ENCODE results near the gene KRT8. TPM values are rescaled to one million over a fixed set of nuclear protein-coding genes. Genes with fewer than 3 reads are reported as not detected.
"Not testable (repeated sequence)": the region's sequence is repeated elsewhere in the genome, so short reads cannot be mapped to it uniquely, and the experiment has no call there.

KRT8 gene
- total RNA-seq, 2 experiments from 2014 or later: 0.56 to 1.1 TPM

DNA sequence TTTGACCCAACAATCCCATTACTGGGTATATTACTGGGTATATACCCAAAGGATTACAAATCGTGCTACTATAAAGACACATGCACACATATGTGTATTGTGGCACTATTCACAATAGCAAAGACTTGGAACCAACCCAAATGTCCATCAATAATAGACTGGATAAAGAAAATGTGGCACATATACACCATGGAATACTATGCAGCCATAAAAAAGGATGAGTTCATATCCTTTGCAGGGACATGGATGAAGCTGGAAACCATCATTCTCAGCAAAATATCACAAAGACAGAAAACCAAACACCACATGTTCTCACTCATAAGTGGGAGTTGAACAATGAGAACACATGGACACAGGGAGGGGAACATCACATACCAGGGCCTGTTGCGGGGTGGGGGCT, 48.8 kb downstream of the KRT8 start:
- ATAC-seq; H3K27me3 Mint-ChIP-seq; H3K27ac Mint-ChIP-seq; H3K4me3 Mint-ChIP-seq; H3K9me3 Mint-ChIP-seq (ENCODE audit: low read depth); DNase-seq; H3K4me1 Mint-ChIP-seq; intact Hi-C loops (cut with DNase I, micrococcal nuclease); POLR2A ChIA-PET; H3K36me3 Mint-ChIP-seq (ENCODE audit: low read depth): not testable (repeated sequence)
- CTCF ChIA-PET: interaction anchor here (0.8 kb wide), 1 partner anchor 10 kb away, joined by 3 read pairs; no protein-coding TSS in a partner anchor

DNA sequence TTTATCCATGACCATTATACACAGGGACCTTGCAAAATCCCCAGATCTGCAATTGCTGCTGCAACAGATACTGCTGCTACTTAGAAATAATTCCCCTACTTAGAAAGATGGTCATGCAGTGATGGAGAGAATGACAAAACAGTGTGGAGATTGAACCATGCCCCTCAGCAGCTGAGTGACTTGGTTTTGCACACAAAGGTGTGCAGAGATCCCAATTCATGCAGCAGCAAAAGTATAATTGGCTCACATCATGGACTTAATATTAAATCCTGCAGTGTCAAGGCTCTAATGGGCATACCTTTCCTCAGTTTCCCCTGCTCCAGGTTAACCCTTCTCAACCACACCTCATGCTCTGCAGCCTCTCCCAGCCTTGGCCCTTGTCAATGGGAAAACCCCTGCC, 53.1 kb downstream of the KRT8 start:
- Mint-ChIP-seq H3K36me3 (ENCODE audit: low read depth) (no peaks in the 10 kb centered on the region), H3K4me1 (no peaks in the 10 kb centered on the region), H3K27me3 (peaks cover 3% of the 10 kb centered on the region), H3K9me3 (ENCODE audit: low read depth) (peaks cover 2% of the 10 kb centered on the region), H3K27ac (no peak overlapping the region), H3K4me3 (no peak overlapping the region)
- ChIA-PET POLR2A (no interaction called here), CTCF (interaction anchor here (0.8 to 1.1 kb wide), 2 partner anchors 10 to 19 kb away, joined by 3 to 4 read pairs; no protein-coding TSS in a partner anchor)
- no peak for DNase-seq
- intact Hi-C loops (cut with DNase I, micrococcal nuclease): no loop called here
- ATAC-seq: no peak

DNA sequence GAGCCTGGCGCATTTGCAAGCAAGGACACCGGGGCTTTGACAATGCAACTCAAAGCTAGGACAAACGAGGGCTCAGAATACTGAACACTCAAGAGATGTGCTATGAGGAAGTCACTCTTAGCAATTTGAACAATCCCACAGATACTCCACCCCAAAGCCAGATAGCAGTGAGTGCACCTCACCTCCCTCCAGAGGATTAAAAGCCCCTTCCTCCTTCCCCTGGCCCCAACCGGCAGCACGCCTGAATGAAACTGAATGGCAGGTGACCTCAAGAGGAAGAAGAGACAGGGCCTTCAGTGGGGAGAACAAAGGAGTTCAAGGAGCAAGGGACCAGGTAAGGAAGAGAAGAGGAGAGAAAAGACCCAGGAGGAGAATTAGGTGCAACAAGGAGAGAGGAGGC, 54.2 kb downstream of the KRT8 start:
- no peak overlapping the region for H3K4me3 Mint-ChIP-seq
- POLR2A ChIA-PET: no interaction called here
- no peak for DNase-seq
- intact Hi-C loops (cut with DNase I, micrococcal nuclease): no loop called here
- ATAC-seq: no peak
- H3K9me3 Mint-ChIP-seq (ENCODE audit: low read depth): peaks cover under 1% of the 10 kb centered on the region
- CTCF ChIA-PET: interaction anchor here (0.5 kb wide), 1 partner anchor 46 kb away, joined by 5 read pairs; no protein-coding TSS in a partner anchor
- H3K27me3 Mint-ChIP-seq: peaks cover 3% of the 10 kb centered on the region
- H3K4me1 Mint-ChIP-seq: no peaks in the 10 kb centered on the region
- H3K36me3 Mint-ChIP-seq (ENCODE audit: low read depth): no peaks in the 10 kb centered on the region
- H3K27ac Mint-ChIP-seq: no peak overlapping the region

DNA sequence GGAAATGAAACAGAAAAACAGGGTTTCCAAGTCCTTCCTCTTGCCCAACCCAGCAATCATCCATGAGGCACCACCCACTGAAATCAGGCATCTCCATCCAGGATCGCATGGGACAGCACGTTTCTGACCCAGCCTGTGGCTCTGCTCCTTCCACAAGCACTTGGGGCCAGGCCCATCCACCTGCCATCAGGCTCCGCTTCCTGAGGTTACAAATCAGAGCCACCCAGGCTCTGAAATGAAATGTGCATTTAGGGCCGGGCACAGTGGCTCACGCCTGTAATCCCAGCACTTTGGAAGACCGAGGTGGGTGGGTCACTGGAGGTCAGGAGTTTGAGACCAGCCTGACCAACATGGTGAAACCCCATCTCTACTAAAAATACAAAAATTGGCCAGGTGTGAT, 55.4 kb downstream of the KRT8 start:
- H3K4me1 Mint-ChIP-seq: no peaks in the 10 kb centered on the region
- no peak overlapping the region for H3K4me3 Mint-ChIP-seq
- H3K27me3 Mint-ChIP-seq: peaks cover 3% of the 10 kb centered on the region
- ChIA-PET CTCF (no interaction called here), POLR2A (no interaction called here)
- H3K36me3 Mint-ChIP-seq (ENCODE audit: low read depth): no peaks in the 10 kb centered on the region
- H3K27ac Mint-ChIP-seq: no peak overlapping the region
- DNase-seq (no peak), ATAC-seq (no peak)
- no peaks in the 10 kb centered on the region for H3K9me3 Mint-ChIP-seq (ENCODE audit: low read depth)
- intact Hi-C loops (cut with DNase I, micrococcal nuclease): no loop called here

DNA sequence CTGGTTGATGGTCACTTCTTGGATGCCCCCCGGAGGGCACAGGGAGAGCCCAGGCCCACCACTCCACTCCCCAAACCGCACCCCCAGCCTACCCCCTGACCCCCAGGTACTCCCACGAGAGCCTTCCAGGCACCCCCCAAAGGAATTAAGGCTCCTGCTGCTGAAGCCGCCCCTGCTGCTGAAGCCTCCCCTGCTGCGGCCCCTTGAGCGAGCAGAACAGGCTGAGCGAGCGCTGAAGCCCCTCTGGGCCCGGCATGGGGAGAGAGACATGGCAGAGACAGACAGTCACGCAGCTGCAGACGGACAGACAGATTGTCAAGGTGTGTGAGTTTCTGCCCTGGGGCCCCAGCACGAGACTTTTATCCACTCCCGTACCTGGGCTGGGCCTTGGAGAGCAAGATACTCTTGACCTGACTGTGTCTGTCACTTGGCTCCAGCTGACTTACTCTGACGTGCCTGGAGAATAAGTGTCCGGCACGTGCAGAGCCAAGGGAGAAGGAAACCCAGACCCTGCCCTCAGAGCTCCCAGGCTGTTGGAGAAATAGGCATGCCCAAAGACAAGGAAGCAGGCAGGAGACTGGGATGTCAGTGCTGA, 56.1 kb downstream of the KRT8 start, which contains the start of gene KRT78:
Gene KRT78, minus strand, starts transcription at position 334 of the 595 bp plus-strand sequence. Its CDS starts 64 bp downstream, at position 270.
- intact Hi-C loops (cut with DNase I, micrococcal nuclease): no loop called here
- H3K27me3 Mint-ChIP-seq: peaks cover 3% of the 10 kb centered on the region
- H3K36me3 Mint-ChIP-seq (ENCODE audit: low read depth): no peaks in the 10 kb centered on the region
- no peak within 1 kb of the TSS for H3K4me3 Mint-ChIP-seq
- DNase-seq (no peak), ATAC-seq (no peak)
- no peaks in the 10 kb centered on the region for H3K9me3 Mint-ChIP-seq (ENCODE audit: low read depth)
- H3K27ac Mint-ChIP-seq: no peak within 1 kb of the TSS
- ChIA-PET CTCF (no interaction called here), POLR2A (no interaction called here)
- H3K4me1 Mint-ChIP-seq: no peaks in the 10 kb centered on the region

DNA sequence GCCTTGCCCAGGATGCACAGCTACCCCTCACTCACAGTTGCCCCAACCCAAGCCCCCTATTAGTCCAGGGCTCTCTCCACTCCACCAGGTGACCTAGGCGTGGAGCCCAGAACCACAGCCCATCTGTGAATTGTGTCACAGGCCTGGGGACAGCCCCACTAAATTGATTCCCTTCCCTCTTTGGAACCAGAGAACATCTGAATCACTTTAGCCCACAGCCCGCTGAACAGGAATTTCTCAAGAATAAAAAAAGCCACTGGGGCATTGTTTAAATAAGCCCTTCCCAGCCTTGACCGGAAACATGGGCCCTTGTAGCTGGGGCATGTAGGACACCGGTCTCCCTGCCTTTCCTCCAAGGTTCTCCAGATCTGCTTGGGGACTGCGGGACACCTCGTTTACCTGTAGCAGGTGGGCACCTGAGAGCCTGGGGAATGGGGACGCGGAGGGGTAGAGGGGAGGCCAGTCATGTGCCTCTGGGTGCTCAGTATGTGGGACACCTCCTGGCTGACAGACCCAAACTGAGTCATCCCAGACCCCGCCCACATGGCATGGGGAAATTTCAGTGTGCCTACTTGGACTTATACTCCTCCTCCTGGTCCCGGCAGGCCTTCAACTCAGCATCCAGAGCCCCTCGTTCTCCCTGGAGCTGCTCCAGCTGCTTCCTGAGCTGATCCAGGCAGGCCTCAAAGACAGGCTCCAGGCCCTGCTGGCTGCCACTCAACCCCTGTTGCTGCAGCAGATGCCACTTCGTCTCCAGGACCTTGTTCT, 57.4 kb downstream of the KRT8 start:
- no peaks in the 10 kb centered on the region for H3K9me3 Mint-ChIP-seq (ENCODE audit: low read depth)
- no peak for ATAC-seq
- H3K27me3 Mint-ChIP-seq: no peaks in the 10 kb centered on the region
- ChIA-PET CTCF (no interaction called here), POLR2A (no interaction called here)
- no peak overlapping the region for H3K27ac Mint-ChIP-seq
- no peak overlapping the region for H3K4me3 Mint-ChIP-seq
- intact Hi-C loops (cut with DNase I, micrococcal nuclease): no loop called here
- H3K36me3 Mint-ChIP-seq (ENCODE audit: low read depth): no peaks in the 10 kb centered on the region
- DNase-seq: no peak
- H3K4me1 Mint-ChIP-seq: no peaks in the 10 kb centered on the region

Other genes with a start within 250 kb of the KRT8 start
- gene KRT1, start 224.7 kb downstream of the KRT8 start, total RNA-seq: not detected
- not detected for gene KRT77, start 201.6 kb downstream of the KRT8 start, total RNA-seq
- not detected for gene KRT76, start 127.7 kb downstream of the KRT8 start, total RNA-seq
- gene KRT3, start 109.0 kb downstream of the KRT8 start, total RNA-seq: not detected
- gene KRT4, start 91.0 kb downstream of the KRT8 start, total RNA-seq: not detected
- gene KRT79, start 70.8 kb downstream of the KRT8 start, total RNA-seq: under 1 TPM; 0.09 to 0.16 TPM
- gene KRT78, start 56.1 kb downstream of the KRT8 start, total RNA-seq: not detected
- 1 to 10 TPM; 5.3 to 5.4 TPM for gene KRT18, start 44.0 kb upstream of the KRT8 start, total RNA-seq
- 100 to 1,000 TPM; 698 to 781 TPM for gene EIF4B, start 101.4 kb upstream of the KRT8 start, total RNA-seq
- gene TNS2, start 145.0 kb upstream of the KRT8 start, total RNA-seq: 1 to 10 TPM in 1 of 2 experiments, under 1 TPM in 1; 0.77 to 2.4 TPM
- 10 to 100 TPM; 13.7 to 18.2 TPM for gene SPRYD3, start 174.3 kb upstream of the KRT8 start, total RNA-seq
- 1 to 10 TPM; 1.3 to 2.4 TPM for gene IGFBP6, start 192.6 kb upstream of the KRT8 start, total RNA-seq
- gene SOAT2, start 198.4 kb upstream of the KRT8 start, total RNA-seq: under 1 TPM; 0.57 to 0.79 TPM